Measurements from ENCODE around the gene ITIH4.
A peak's percentile ranks its signal among the peaks of the same experiment; 100 is the strongest.

ITIH4 gene

DNA sequence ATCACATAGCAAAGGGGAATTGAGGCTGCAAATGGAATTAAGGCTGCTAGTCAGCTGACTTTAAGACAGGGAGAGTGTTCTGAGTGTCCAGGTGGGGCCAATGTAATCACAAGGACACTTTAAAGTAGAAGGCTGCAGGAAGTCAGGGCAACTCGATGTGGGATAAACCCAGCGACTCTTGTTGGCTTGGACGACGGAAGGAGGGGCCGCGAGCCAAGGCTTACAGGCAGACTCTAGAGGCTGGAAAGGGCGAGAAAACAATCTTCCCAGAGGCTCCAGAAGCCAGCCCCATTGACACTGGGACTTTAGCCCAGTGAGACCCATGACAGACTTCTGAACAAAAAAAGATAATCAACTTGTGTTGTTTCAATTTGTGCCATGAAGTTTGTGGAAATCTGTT lies 17.3 kb upstream of the ITIH4 start:
- DNase-seq: no peak

DNA sequence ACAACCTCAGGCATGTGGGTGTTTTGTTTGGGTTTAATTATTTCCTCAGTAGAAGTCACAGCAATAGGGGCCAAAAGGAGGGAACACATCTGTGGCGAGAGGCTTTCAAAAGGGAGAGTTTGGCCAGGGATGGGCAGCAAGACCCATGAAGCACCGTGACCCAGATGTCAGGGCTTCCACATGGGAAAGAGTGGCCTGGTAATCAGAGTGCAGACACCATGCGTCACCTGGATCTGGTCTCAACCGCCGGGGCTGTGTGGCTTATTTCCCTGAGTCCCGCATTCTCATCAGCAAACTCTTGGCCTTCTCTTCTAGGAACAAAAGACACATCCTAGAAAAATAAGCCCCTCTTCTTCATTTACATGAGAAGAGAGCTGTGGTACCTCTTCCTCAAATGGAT lies 16.8 kb upstream of the ITIH4 start:
- DNase-seq: no peak

DNA sequence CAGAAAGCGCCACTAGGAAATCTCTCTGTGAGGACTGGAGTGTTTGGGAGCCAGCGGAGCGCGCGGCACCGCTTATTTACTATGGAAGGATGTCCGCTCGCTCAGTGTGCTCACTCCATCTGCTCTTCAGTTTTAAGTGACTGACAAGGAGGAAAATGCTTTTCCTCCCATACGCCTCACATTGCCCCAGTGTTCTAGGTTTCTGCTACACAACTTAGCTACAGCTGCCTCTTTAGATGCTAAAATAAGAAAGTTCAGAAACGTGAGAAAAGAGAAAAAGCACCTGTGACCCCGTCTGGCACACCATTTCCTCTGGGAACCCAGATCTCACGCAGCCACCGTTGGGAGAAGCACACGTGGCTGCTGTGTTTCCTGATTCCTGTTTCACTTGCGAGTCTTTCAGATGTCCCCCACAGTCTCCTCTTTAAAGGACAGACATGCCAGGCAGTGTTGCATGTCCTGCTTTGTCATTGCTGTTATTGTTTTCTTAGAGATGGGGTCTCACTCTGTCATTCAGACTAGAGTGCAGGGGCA lies 16.0 kb upstream of the ITIH4 start:
- DNase-seq: peak; percentile 51

DNA sequence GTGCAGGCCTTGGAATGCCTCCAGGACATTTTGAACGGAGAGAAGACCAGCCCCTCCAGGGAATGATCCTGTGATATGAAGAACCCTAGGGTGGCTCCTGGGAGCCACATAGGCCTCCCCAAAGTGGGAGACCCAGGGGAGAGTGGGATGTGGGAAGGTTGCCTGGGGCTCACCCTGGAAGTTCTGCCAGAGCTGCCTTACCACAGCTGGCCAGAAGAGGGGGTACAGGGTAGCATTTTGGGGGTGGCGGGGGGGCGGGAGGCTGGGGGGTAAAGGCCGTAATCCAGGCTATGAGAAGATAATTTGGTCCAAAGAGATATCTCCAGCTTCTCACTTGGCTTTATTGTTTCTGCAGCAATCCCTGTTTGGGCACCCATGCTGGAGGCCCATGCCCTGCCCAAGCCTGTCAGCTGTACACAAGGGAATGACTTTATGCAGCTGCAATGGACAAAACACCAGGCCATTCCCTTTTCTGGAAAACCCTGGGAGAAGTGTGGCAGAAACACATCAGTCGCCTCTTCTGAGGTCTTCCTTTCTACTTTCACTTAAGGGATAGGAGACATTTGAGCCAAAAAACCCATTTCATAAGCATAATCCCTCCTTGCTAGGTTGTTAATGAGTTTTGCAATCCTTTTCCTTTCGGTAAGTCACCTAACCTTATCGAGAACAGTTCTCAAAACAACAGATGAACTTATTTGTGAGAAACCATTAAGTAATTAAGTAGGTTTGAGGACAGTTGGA lies 15.4 kb upstream of the ITIH4 start:
- DNase-seq: no peak

DNA sequence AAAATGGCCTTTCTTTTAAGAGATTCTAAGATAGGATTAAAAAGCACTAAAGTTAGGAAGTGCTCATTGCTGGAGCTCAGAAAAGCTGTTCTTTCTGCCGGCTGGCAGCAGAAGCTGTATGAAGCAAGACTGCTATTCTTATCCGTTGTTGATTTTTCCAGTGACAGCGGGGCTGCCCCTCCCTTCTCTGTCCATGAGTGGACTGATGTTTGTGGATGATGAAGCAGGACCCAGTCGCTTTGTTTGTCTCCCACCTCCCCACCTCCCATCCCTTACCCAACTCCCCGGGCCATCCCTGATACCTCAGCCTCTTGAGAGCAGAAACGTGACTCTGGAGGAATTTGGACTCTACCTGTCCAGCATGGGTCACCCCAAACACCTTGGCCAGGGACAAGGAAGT lies 14.7 kb upstream of the ITIH4 start:
- no peak for DNase-seq

DNA sequence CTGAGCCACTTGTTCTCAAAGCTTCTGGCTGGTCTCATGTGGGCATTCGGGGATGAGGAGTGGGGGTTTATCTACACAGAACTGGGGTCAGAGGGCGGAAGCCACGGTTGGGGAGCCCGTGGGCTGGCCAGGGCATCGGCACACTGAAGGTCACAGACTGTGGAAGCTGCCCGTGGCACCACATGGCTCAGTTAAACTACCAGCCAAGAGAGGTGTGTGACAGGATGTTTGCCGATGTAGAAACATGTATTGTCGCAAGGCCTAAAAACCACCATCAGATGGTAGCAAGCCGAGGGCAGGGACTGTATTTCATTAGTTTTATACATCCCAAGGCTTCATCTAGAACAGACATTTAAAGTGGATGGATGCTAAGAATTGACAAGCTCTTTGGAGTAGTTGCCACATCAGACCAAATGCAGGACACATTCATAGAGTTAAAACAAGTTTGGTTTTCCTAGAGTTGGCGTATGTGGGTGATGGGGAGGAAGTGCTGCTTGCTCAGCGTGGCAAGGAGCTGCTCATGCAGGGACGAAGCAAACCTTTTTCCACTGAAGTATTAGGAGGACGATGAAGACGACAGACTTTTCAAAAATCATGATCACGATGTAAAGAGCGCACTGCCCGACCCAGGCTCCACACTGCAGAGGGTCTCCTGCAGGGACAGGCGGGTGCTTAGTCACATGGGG lies 14.0 kb upstream of the ITIH4 start:
- DNase-seq: no peak

DNA sequence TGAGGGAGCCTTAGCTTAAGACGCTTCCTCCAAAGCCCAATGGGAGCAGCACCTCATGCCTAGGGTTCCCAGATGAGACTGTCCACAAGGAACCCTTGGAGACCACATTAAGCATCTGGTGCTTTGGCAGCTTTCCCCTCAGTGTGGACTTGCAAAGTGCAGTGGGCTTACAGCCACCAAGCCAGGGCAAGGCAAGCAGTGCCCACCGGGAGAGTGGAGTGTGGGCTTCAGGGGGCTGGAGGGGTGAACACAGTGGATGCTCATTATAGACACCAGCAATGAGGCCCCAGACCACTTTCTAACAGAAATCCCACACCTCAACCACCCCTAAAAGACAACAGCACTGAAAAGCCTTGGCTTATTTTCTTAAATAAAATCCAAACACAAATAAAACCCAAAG lies 13.4 kb upstream of the ITIH4 start:
- no peak for DNase-seq

DNA sequence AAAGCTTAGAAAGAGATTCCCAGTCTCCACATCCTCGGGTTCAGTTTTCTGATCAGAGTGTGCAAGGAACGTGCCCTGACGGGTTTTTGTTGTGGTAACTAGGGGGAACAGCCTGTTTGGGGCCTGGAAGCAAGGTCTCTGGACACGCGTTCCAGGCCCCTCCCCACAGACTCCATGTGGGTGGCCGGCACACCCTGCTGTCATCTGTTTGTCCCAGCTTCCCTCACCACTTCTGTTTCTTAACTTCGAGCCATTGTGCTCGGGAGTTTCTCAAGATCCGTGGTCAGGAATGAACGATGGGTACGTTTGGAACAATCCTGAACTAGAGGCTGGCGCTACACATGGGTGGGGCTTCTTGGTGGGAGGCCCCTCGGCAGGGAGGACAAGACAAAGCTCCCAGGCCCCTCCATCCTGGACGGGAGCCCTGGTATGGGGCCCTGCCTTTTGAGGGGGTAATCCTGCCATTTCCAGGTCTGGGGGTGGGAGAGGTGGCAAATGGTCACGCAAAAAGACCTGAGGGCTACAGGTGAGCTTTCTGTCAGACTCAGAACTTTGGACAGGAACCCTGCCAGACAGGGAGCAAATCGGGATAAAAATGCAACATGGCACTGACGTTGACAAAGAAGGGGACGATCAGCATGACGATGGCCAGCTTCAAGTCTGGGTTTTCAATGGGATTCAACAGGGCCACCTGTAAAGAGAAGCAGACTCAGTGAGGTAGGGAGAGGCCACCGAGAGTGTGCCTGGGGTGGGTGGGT lies 12.8 kb upstream of the ITIH4 start:
- no peak for DNase-seq

DNA sequence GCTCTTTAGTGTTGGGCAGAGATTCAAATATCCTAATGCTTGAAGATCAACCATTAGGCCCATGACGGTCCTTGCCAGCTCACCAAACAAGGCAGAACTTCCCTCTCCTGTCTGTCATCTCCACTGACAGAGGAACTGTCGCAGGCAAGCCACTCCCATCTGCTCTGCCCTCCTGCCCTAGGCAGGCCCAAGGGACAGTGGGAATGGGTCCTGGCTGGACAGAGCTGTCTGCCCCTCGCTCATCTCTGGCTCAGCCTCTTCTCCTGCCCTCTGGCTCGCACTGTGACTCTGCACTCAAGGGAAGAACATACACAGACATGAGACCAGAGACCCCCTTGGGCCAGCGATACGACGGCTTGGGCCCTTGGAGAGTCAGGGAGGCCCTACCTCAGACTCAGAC lies 12.0 kb upstream of the ITIH4 start:
- no peak for DNase-seq

DNA sequence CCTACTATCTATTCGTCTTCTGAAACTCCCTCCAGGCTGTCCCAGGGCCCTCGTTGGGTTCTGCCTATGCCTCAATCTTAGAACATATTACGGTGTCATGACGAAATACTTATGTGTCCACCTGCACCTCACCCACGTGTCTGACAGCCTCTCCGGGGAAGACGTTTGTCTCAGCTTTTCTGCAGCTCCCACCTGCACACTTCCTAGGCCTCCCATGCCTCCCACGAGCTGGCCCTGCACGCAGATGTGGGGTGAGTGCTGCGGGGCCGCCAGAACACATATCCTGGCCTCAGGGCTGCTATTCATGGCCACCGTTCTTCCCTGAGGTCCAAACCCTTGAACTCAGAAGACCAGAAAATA lies 11.5 kb upstream of the ITIH4 start:
- no peak for DNase-seq

DNA sequence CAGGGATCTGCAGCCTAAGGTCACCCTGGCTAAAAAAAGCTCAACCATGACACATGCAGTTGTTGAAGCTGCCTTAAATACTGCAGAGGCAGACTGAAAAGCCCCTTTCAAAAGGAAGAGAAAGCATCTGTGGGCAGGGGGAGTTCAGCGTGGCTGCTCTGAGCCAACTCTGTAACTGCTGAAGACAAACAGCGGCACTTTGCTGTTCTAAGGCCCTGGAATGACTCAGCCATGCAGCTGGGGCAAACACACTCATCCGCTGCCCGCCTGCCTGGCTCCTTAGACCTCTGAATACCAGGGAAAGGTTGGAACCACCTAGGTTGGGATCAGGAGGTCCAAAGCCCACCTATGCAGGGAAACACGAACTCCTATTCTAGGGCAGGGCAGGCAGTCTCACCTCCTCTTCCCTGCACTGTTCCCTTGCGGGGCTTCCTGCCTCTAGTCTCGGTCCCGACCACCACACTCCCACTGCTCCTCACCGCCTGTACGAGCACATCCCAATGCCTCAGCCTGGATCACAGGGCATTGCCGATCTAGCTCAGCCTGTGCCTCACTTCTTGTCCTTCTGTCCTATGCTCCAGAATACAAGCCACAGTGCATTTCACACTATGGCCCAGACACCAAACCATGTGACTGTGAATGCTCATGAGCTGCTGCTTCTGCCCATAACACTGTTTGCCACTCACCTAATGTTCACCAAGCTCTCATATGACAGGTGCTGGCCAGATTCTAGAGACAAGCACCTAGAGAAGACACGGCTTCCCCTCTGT lies 10.9 kb upstream of the ITIH4 start:
- no peak for DNase-seq

DNA sequence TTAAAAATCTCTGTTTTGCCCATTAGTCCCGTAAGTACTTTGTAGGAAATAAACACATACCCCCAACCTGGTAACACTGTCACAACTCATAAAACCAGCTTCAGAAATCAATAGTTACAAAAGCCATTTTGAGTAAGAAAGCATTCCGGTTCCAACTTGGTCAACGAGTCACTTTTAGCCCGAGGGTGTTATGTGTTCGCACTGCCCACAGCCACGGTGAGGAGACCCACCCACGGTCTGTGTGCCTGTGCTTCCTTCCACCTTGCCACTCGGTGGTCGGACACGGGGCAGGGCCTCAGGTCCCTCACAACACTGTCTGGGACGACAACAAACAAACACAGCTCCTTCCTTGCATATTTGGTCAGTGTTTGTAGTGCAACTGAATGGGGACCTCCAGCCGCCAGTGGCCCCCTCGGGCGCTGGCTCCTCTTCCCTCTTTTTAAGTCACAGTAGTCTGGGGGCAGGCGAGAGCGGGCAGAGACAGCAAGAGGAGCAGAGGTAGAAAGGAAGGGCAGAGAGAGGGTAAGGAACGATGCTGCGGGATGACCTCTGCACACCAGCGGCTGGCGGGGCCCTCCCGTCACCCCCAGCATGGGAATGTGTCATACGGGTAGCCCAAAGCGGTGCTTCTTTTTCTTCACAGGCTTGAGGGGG lies 9.5 kb upstream of the ITIH4 start:
- no peak for DNase-seq

DNA sequence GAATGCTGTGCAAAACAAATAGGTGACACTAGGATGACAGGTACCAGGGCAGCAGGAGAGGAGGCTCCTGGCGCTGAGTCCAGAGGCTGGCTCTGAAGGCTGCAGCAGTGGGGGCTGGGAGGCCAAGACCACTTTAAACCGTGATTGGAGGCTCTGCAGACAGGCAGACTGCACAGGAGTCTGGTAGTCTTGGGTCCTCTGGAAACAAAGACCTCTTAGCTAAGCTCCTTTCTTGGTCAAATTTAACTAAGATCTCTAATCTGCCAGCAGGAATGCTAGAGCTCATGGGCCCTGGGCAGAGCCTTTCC lies 8.8 kb upstream of the ITIH4 start:
- peak; percentile 35 for DNase-seq

DNA sequence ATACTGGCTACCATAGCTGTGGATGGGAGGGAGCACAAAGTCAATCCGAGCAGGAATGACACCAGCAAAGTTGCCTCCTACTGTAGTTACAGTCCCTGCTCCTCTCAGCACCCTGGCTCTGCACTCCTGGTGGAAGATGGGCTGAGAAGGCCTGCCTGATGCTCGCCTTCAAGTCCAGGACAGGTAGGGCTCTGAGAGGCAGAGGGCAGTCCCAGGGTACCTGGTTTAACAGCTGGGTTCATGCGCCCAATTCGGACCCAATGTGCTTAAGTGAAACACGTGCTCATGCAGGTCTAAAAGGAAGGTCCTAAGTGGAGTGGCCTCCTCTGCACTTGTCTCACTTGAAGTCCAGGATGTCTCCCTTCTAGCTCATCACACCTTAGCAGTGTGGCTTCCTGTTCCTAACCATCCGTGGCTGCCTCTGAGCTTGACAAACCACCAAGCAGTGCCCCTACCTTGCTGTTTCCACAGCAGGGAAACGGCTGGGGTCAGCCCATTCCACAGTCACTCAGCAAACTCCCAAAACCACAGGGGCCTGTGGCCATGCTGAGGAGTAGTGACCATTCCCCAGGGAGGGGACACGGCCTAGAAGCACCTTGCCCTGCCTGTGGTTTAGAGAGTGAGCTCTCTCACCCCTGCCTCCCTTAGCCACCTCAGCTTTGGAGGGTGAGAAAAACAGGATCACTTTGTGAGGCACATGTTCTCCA lies 8.2 kb upstream of the ITIH4 start:
- no peak for DNase-seq

DNA sequence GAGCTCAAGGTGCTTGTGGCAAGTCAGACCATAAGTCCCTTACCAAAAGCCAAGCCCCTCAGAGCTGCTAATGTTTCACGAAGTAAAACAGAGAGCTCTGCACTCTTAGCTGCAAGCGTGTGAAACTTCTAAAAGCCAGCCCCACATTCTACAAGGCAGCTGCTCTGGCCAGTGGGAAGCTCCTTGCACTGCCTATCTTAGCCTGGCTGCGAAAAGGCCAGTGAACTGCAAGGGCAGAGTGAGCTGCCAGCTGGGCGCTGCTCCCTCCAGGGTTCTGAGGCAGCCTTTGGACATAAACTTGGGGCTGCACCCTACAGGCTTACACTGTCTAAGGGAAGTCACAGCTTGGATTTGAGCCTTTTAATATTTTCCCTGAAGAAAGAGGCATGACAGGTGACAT lies 6.5 kb upstream of the ITIH4 start:
- no peak for DNase-seq

DNA sequence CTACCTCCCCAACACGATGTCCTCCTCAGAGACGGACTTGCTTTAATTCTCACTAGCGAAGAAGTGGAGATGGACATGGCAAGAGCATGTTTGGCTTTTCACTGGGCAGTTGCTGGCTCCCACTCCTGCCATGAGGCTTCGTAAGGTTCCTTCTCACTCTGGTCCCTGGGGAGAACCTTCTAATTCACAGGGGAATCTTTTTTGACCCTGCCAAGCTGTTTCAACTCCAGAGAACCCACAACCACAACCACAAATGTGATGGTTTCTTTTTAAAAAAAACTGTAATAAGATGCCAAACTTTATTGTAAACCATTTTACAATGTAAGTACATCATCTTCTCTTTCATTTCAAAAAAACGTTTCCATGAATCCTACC lies 6.0 kb upstream of the ITIH4 start:
- DNase-seq: no peak

DNA sequence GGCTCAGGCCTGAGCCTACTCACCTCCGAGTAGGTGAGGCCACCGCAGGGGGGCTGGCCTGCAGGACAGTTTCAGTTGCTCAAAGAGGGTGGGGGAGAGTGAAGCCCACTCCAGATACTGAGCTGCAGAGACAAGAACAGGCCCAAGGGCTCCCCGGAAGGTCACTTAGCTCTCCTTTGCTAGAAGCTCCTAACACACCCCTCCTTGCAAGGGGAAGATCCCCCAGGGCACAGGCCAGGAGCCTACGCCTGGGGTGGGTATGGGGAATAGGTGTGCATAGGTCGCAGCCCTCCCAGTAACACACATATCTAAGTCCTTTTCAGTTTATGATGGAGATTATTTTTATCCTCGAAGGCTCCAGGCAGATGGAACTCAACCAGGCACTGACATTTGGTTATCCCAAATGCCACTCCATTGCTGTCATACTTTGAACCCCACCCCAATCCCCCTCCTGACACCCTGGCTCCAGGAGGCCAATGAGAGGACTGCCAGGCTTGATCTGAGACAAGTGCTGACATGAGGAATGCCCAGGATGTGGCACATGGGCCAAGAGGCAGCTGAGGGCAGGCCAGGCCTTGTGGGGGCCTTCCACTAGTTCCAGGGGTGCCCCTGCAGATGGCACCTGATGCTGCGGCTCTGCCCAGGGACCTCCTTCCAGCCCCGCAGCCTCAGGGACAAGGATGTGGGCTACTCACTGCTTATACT lies 5.4 kb upstream of the ITIH4 start:
- no peak for DNase-seq

DNA sequence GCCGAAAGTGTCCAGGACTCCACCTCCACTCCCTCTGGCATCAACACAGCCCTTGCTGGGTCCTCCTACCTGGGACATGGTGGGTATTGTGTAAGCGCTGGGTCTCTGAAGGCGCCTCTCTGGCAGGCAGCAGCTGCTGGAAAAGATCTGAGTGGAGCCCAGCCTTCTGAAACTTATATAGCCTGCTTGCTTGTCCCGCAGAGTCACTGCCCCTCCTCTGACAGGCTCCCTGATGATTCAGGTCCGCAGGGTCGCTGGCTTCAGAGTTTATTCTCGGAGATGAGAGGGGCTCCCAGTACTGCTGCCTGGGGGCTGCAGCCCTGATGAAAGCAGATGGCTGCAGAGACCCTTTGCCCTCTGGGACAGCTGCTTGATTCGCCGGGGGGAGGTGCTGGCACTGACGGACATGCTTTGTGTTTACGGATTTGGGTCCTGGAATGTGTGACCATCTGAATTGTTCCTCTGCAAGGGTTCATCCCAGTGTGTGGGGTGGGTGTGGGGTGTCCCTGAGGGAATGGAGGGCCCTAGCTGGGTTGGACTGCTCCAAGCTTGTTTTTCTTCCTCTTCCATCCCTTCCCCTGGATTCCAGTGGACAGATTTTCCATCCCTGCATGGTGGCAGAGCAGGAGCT lies 4.5 kb upstream of the ITIH4 start, which contains the start of gene MUSTN1:
Gene MUSTN1 (minus strand): TSS at position 149 of the 631 bp plus-strand sequence. CDS start 71 bp downstream, at position 78.
- DNase-seq: peak; percentile 60

DNA sequence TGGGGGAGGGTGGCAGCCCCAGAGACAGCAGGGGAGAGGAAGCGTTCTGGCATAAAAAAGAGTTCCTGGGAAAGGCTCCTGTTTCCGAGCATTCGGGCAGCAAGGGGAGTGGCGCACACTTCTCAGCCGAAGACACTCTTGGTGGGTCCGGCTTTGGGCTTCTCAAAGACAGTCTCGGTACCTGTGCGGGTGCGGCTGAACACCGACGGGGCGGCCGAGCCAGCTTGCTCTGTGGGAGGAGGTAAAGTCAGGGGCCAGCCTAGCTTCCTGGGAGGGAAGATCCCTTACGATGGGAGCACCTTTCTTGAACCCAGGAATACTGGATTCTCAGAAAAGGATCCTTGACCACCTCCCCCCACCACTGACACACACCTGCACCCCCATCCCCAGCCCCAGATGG lies 2.7 kb upstream of the ITIH4 start:
- DNase-seq: no peak

DNA sequence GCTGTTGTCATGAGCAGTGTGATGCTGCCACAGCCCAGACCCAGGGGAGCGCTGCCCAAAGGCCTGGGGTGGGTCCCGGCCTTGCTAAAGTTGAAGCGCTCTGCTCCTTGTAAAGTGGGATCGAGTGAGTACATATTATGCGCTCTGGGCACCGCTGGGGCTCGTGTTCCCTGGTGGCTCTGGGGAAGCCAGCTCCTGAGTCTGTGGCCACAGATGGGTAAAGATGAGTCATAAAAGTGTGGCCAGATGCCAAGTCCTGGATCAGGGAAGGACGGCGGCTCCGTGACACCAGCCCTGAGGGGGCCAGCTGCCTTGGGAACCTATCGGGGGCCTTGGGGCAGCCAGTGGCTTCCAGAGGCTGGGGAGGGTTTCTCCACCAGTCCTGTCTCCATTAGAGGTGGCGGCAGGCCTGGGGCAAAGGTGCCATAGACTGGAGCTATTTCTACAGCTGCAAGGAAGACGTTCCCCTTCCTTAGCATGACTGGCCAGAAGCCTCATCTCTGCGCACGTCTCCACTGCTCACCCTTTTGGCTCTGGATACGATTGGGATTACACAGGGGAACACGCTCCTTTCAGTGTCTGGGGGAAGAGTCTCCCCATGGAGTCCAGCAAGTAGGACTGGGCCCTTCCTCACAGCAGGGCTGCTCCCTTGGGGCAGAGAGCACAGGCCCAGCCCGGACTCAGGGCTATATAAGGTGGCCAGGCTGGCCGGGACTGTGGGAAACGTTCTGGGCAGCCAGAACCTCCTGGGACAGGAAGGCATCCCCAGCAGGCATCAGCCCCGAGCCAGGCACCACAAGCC lies 1.2 kb upstream of the ITIH4 start:
- DNase-seq: peak; percentile 73
